ENCODE measurements around the gene SALL4. TPM values are rescaled to one million over a fixed set of nuclear protein-coding genes. Genes with fewer than 3 reads are reported as not detected.
"Not testable (repeated sequence)": the region's sequence is repeated elsewhere in the genome, so short reads cannot be mapped to it uniquely, and the experiment has no call there.

The SALL4 gene
- total RNA-seq, 1 experiment from 2014 or later = 0.49 TPM

DNA sequence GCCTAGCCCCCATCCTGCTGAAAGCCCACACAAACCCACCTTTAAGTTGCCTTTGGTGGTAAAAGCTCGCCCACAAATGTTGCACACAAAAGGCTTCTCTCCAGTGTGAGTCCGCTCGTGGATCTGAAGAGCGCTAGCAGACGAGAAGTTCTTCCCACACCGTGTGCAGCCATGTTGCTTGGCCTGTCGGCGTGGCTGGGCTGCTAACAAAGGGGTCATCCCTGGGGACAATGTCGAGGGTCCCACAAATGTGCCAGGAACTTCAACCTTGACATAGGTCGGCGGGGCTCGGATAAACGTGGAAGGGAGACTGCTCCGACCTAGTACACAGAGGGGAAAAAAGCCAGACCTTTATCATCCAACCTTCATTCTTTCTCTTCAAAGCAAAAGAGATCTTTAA, 13.5 kb downstream of the SALL4 start:
- Mint-ChIP-seq H3K36me3 (ENCODE audit: insufficient read depth, unreplicated experiment) (no peaks in the 10 kb centered on the region), H3K27ac (ENCODE audit: low read depth, unreplicated experiment) (no peak overlapping the region), H3K4me1 (ENCODE audit: insufficient read depth, unreplicated experiment) (no peaks in the 10 kb centered on the region), H3K9me3 (ENCODE audit: unreplicated experiment) (no peaks in the 10 kb centered on the region), H3K4me3 (ENCODE audit: unreplicated experiment) (no peak overlapping the region), H3K27me3 (ENCODE audit: insufficient read depth, unreplicated experiment) (no peaks in the 10 kb centered on the region)
- BruUV-seq (replicated peaks) = no TSS peak
- CTCF ChIA-PET = interaction anchor here (0.8 to 7.9 kb wide), 2 partner anchors 10 to 11 kb away, joined by 3 to 45 read pairs; no protein-coding TSS in a partner anchor
- DNase-seq (ENCODE audit: unreplicated experiment) = no peak
- POLR2A ChIA-PET = no interaction called here
- intact Hi-C loops (cut with micrococcal nuclease) = no loop called here
- TF ChIP-seq, protein P1, sequence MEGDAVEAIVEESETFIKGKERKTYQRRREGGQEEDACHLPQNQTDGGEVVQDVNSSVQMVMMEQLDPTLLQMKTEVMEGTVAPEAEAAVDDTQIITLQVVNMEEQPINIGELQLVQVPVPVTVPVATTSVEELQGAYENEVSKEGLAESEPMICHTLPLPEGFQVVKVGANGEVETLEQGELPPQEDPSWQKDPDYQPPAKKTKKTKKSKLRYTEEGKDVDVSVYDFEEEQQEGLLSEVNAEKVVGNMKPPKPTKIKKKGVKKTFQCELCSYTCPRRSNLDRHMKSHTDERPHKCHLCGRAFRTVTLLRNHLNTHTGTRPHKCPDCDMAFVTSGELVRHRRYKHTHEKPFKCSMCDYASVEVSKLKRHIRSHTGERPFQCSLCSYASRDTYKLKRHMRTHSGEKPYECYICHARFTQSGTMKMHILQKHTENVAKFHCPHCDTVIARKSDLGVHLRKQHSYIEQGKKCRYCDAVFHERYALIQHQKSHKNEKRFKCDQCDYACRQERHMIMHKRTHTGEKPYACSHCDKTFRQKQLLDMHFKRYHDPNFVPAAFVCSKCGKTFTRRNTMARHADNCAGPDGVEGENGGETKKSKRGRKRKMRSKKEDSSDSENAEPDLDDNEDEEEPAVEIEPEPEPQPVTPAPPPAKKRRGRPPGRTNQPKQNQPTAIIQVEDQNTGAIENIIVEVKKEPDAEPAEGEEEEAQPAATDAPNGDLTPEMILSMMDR (IDR thresholded peaks at IDR 0.05; ENCODE audit: unreplicated experiment) = no peak

DNA sequence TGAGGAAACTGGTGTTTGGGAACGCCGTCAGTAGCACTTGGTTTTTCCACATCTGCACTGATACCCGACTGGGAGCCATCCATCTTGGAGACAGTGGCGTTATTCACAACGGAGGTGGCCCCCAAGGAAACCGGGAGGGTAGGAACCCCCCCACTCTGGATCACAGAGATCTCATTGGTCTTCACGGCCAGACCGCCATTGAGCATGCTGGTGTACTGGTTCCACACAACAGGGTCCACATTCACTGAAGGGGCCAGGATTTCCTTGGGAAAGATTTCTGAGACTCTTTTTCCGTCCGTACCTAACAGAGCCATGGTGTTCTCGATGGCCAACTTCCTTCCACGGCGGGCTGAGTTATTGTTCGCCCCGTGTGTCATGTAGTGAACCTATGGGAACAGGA, 18.0 kb downstream of the SALL4 start:
- Mint-ChIP-seq H3K36me3 (ENCODE audit: insufficient read depth, unreplicated experiment) (no peaks in the 10 kb centered on the region), H3K9me3 (ENCODE audit: unreplicated experiment) (no peaks in the 10 kb centered on the region), H3K4me1 (ENCODE audit: insufficient read depth, unreplicated experiment) (no peaks in the 10 kb centered on the region), H3K27ac (ENCODE audit: low read depth, unreplicated experiment) (no peak overlapping the region), H3K27me3 (ENCODE audit: insufficient read depth, unreplicated experiment) (no peaks in the 10 kb centered on the region), H3K4me3 (ENCODE audit: unreplicated experiment) (no peak overlapping the region)
- ChIA-PET CTCF (interaction anchor here (0.5 to 7.9 kb wide), 3 partner anchors 16 to 773 kb away, joined by 3 to 45 read pairs (median 3); no protein-coding TSS in a partner anchor), POLR2A (no interaction called here)
- intact Hi-C loops (cut with micrococcal nuclease) = no loop called here
- DNase-seq (ENCODE audit: unreplicated experiment) = no peak
- no TSS peak for BruUV-seq (replicated peaks)
- TF ChIP-seq, protein P1 (IDR thresholded peaks at IDR 0.05; ENCODE audit: unreplicated experiment) = no peak

DNA sequence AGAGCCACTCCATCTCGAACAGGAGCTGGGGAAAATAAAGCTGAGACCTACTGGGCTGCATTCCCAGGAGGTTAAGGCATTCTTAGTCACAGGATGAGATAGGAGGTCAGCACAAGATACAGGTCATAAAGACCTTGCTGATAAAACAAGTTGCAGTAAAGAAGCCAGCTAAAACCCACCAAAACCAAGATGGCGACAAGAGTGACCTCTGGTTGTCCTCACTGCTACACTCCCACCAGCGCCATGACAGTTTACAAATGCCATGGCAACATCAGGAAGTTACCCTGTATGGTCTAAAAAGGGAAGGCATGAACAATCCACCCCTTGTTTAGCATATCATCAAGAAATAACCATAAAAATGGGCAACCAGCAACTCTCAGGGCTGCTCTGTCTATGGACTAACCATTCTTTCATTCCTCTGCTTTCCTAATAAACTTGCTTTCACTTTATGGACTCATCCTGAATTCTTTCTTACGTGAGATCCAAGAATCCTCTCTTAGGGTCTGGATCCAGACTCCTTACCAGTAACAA, 24.0 kb downstream of the SALL4 start:
- H3K9me3 Mint-ChIP-seq (ENCODE audit: unreplicated experiment); DNase-seq (ENCODE audit: unreplicated experiment); H3K27me3 Mint-ChIP-seq (ENCODE audit: insufficient read depth, unreplicated experiment); H3K4me3 Mint-ChIP-seq (ENCODE audit: unreplicated experiment); intact Hi-C loops (cut with micrococcal nuclease); H3K4me1 Mint-ChIP-seq (ENCODE audit: insufficient read depth, unreplicated experiment); POLR2A ChIA-PET; BruUV-seq (replicated peaks); H3K36me3 Mint-ChIP-seq (ENCODE audit: insufficient read depth, unreplicated experiment); H3K27ac Mint-ChIP-seq (ENCODE audit: low read depth, unreplicated experiment): not testable (repeated sequence)
- CTCF ChIA-PET = interaction anchor here (0.6 to 1.4 kb wide), 3 partner anchors 19 to 311 kb away, joined by 3 to 4 read pairs (median 3); no protein-coding TSS in a partner anchor

DNA sequence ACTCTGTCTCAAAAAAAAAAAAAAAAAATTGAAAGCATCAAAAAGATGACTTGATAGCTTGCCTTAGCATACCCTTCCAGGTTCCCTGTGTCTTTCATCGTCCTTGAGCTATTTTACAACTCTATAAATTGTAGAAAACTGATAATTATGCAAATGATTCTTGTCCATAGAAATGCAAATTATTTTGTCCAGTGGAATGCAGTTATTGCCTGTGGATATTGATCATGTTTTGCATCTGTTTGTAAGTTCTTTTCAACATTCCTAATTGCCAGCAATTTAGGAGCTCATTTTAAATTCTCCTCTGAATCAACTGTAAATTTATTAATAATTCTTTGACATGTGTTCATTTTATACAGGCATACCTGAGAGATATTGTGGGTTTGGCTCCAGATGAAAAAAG, 27.1 kb downstream of the SALL4 start:
- Mint-ChIP-seq H3K27me3 (ENCODE audit: insufficient read depth, unreplicated experiment) (no peaks in the 10 kb centered on the region), H3K36me3 (ENCODE audit: insufficient read depth, unreplicated experiment) (no peaks in the 10 kb centered on the region), H3K4me1 (ENCODE audit: insufficient read depth, unreplicated experiment) (no peaks in the 10 kb centered on the region), H3K4me3 (ENCODE audit: unreplicated experiment) (no peak overlapping the region), H3K27ac (ENCODE audit: low read depth, unreplicated experiment) (no peak overlapping the region), H3K9me3 (ENCODE audit: unreplicated experiment) (no peaks in the 10 kb centered on the region)
- TF ChIP-seq, protein P1 (IDR thresholded peaks at IDR 0.05; ENCODE audit: unreplicated experiment) = no peak
- BruUV-seq (replicated peaks) = no TSS peak
- DNase-seq (ENCODE audit: unreplicated experiment) = no peak
- ChIA-PET POLR2A (interaction anchor here (0.7 kb wide), 1 partner anchor 117 kb away, joined by 3 read pairs; no protein-coding TSS in a partner anchor), CTCF (interaction anchor here (0.6 to 3.3 kb wide), 7 partner anchors 25 to 353 kb away, joined by 3 to 13 read pairs (median 3); no protein-coding TSS in a partner anchor)
- intact Hi-C loops (cut with micrococcal nuclease) = no loop called here
